ENCODE measurements around the gene SERPINA9. TPM values are rescaled to one million over a fixed set of nuclear protein-coding genes. Genes with fewer than 3 reads are reported as not detected.
"Not testable (repeated sequence)": the region's sequence is repeated elsewhere in the genome, so short reads cannot be mapped to it uniquely, and the experiment has no call there.

The SERPINA9 gene
- polyA plus RNA-seq, 3 donors from 2014 or later: not detected

- Mint-ChIP-seq H3K27me3 (ENCODE audit: low read depth in 3 of 3) (peaks cover 2 to 13% (median 5%) of the 10 kb centered on the region in 3 donors), H3K36me3 (no peaks in the 10 kb centered on the region), H3K27ac (no peak overlapping the region)
These were observed 54.7 kb downstream of the SERPINA9 start for GRCh38 chr14:94421316-94421715.

GRCh38 chr14:94417497-94418205 is 58.3 kb downstream of the SERPINA9 start:
- H3K4me1 Mint-ChIP-seq; DNase-seq; H3K27ac Mint-ChIP-seq; H3K36me3 Mint-ChIP-seq; H3K27me3 Mint-ChIP-seq (ENCODE audit: low read depth in 3 of 3); H3K4me3 Mint-ChIP-seq; H3K9me3 Mint-ChIP-seq: not testable (repeated sequence)

More at GRCh38 chr14:94421316-94421715, 54.7 kb downstream of the SERPINA9 start:
- Mint-ChIP-seq H3K4me3 (no peak overlapping the region), H3K9me3 (peaks cover 0 to 2% (median 0%) of the 10 kb centered on the region in 6 donors), H3K4me1 (peaks cover 0 to 4% of the 10 kb centered on the region in 2 donors)
- DNase-seq: no peak

Other genes with a start within 250 kb of the SERPINA9 start
- not detected for gene SERPINA10, start 182.9 kb downstream of the SERPINA9 start, polyA plus RNA-seq
- gene SERPINA6, start 152.9 kb downstream of the SERPINA9 start, polyA plus RNA-seq: not detected
- gene SERPINA2, start 109.5 kb downstream of the SERPINA9 start, polyA plus RNA-seq: not detected
- 1 to 10 TPM; 1.7 to 5.5 (median 3.0) TPM for gene SERPINA1, start 87.6 kb downstream of the SERPINA9 start, polyA plus RNA-seq
- gene SERPINA11, start 23.4 kb downstream of the SERPINA9 start, polyA plus RNA-seq: 1 to 10 TPM in 1 of 3 donors, under 1 TPM in 1, not detected in 1; 0.79 to 1.6 TPM
- gene SERPINA12, start 33.3 kb upstream of the SERPINA9 start, polyA plus RNA-seq: not detected
- not detected for gene SERPINA4, start 85.2 kb upstream of the SERPINA9 start, polyA plus RNA-seq
- gene SERPINA5, start 105.2 kb upstream of the SERPINA9 start, polyA plus RNA-seq: not detected
- gene SERPINA3, start 136.2 kb upstream of the SERPINA9 start, polyA plus RNA-seq: not detected

Data from immature natural killer cell (primary cell).